Activated T-cell treated with anti-CD3 and anti-CD28 coated beads, Interleukin-2, amount 50 U/mL, for 72 hours (primary cell): ENCODE results near the gene RPUSD1. TPM values are rescaled to one million over a fixed set of nuclear protein-coding genes. Genes with fewer than 3 reads are reported as not detected.
A peak's percentile ranks its signal among the peaks of the same experiment; 100 is the strongest.

Source experiments
- ATAC-seq, 2 donors: fragments of 150-1000 bp; cut with Tn5 transposase; replicated peaks in 1 of 2; 2 replicates each; pipeline ENCODE4 v1.10.0; 2021; ENCODE audit warnings: moderate library complexity in 2 of 2, mild to moderate bottlenecking in 1 of 2
- DNase-seq, 2 donors: peaks; one replicate each; pipeline ENCODE4 v3.0.0; 2021 to 2022; ENCODE audit warnings: mixed read lengths in 1 of 2
- H3K27ac Mint-ChIP-seq: one replicate; pipeline ENCODE4 v1.8.0; 2022; ENCODE audit warnings: mild to moderate bottlenecking, moderate library complexity, mixed read lengths
- H3K27me3 Mint-ChIP-seq: one replicate; pipeline ENCODE4 v1.8.0; 2022; ENCODE audit warnings: low read depth, mixed read lengths
- H3K36me3 Mint-ChIP-seq, 2 donors: one replicate each; pipeline ENCODE4 v1.8.0; 2022; ENCODE audit warnings: mixed read lengths in 2 of 2, mild to moderate bottlenecking in 1 of 2; ENCODE audit not compliant: insufficient read depth in 2 of 2
- H3K4me1 Mint-ChIP-seq: one replicate; pipeline ENCODE4 v1.8.0; 2022; ENCODE audit warnings: low read depth, mixed read lengths
- H3K4me3 Mint-ChIP-seq, 2 donors: one replicate each; pipeline ENCODE4 v1.8.0; 2022; ENCODE audit warnings: mild to moderate bottlenecking in 2 of 2, mixed read lengths in 2 of 2, moderate library complexity in 2 of 2
- H3K9me3 Mint-ChIP-seq, 2 donors: one replicate each; pipeline ENCODE4 v1.8.0; 2022; ENCODE audit warnings: mixed read lengths in 2 of 2
- total RNA-seq, 2 donors: library from RNA; stranded (reverse); gene quantifications; one replicate each; pipeline ENCODE4 v1.2.3, GENCODE V29; 2022

RPUSD1 gene
- total RNA-seq, 2 donors from 2014 or later = 14.0 to 22.7 TPM

DNA sequence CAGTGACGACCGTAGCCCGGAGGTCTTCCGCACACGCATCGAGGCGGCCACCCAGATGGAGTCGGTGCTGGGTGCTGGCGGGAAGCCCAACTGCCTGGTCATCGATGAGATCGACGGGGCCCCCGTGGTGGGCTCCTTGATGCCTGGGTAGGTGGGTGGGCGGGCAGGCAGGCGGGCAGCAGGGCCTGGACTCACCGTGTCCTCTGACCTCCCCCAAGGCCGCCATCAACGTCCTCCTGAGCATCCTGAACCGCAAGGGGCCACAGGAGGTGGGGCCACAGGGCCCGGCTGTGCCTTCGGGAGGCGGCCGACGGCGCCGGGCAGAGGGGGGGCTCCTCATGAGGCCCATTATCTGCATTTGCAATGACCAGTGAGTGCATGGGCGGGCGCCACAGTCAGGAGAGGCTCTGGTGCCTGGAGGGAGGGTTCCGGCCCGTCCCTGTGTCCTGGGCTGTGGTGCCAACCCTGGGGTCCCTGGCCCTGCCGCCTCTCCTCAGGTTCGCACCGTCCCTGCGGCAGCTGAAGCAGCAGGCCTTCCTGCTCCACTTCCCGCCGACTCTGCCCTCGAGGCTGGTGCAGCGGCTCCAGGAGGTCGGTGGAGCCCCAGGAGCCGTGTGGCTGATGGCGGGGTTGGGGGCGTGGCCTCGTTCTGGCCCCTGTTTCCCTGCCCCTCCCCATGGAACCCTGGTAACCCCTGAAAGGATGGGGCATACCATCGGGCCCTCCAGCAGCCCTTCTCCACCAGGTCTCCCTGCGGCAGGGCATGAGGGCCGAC lies 4.2 kb upstream of the RPUSD1 start:
- Mint-ChIP-seq H3K27me3 (no peaks in the 10 kb centered on the region), H3K9me3 (no peaks in the 10 kb centered on the region), H3K4me3 (no peak overlapping the region), H3K36me3 (peaks cover 0 to 15% of the 10 kb centered on the region in 2 donors), H3K27ac (no peak overlapping the region), H3K4me1 (peaks cover 6% of the 10 kb centered on the region)
- ATAC-seq (no peak), DNase-seq (no peak)

- no peak for ATAC-seq
- no peak overlapping the region for H3K4me3 Mint-ChIP-seq
- peaks cover 0 to 9% of the 10 kb centered on the region in 2 donors for H3K36me3 Mint-ChIP-seq
- peaks cover 15% of the 10 kb centered on the region for H3K4me1 Mint-ChIP-seq
- H3K27ac Mint-ChIP-seq = no peak overlapping the region
- no peaks in the 10 kb centered on the region for H3K9me3 Mint-ChIP-seq
- no peaks in the 10 kb centered on the region for H3K27me3 Mint-ChIP-seq
- no peak for DNase-seq
These were observed 3.0 kb upstream of the RPUSD1 start for GRCh38 chr16:791131-791530.

GRCh38 chr16:790086-790485 lies 1.9 kb upstream of the RPUSD1 start:
- ATAC-seq (no peak), DNase-seq (no peak)
- H3K9me3 Mint-ChIP-seq = no peaks in the 10 kb centered on the region
- peaks cover 17% of the 10 kb centered on the region for H3K4me1 Mint-ChIP-seq
- H3K27ac Mint-ChIP-seq = no peak overlapping the region
- H3K36me3 Mint-ChIP-seq = peaks cover 0 to 9% of the 10 kb centered on the region in 2 donors
- H3K27me3 Mint-ChIP-seq = no peaks in the 10 kb centered on the region
- H3K4me3 Mint-ChIP-seq = peak overlapping the region; percentile 51 to 83

DNA sequence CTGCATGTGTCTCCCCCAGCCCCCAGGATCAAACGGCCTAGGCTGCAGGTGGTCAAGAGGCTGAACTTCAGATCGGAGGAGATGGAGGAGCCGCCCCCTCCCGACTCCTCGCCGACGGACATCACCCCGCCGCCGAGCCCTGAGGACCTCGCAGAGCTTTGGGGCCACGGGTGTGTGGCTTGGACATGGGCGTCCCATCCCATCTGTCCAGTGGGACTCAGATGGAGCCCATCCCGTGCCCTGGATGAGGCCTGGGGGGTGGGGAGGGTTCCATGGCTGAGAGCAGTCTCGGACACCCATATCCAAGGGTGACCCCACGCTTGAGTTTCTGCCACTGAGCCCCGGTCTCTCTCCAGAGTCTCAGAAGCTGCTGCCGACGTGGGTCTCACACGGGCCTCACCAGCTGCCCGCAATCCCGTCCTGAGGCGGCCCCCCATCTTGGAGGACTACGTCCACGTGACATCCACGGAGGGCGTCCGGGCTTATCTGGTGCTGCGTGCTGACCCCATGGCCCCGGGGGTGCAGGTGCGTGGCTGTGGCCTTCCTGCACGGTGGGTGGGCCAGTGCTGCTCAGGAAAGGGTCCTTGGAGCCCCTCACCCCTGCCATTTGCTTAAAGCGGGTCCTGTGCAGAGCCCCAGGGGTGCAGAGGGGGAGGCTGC lies 1.1 kb upstream of the RPUSD1 start:
- H3K9me3 Mint-ChIP-seq = no peaks in the 10 kb centered on the region
- no peaks in the 10 kb centered on the region for H3K27me3 Mint-ChIP-seq
- no peak for DNase-seq
- ATAC-seq = no peak
- H3K4me1 Mint-ChIP-seq = peaks cover 21% of the 10 kb centered on the region
- peaks cover 0 to 9% of the 10 kb centered on the region in 2 donors for H3K36me3 Mint-ChIP-seq
- peak overlapping the region; percentile 83 to 85 for H3K4me3 Mint-ChIP-seq
- no peak overlapping the region for H3K27ac Mint-ChIP-seq

- H3K4me1 Mint-ChIP-seq = peaks cover 21% of the 10 kb centered on the region
- no peaks in the 10 kb centered on the region for H3K9me3 Mint-ChIP-seq
- ATAC-seq (peak; percentile 93 to 94), DNase-seq (peak; percentile 93 to 96)
- peaks cover 0 to 9% of the 10 kb centered on the region in 2 donors for H3K36me3 Mint-ChIP-seq
- no peaks in the 10 kb centered on the region for H3K27me3 Mint-ChIP-seq
- peak within 1 kb of the TSS; percentile 63 for H3K27ac Mint-ChIP-seq
- H3K4me3 Mint-ChIP-seq = peak within 1 kb of the TSS; percentile 92 to 93
These were observed 382 bp upstream of the RPUSD1 start, which contains the start of gene CHTF18 for GRCh38 chr16:788399-789126. CHTF18 (plus strand) TSS chr16:788620; CDS start chr16:788685, 65 bp downstream.

DNA sequence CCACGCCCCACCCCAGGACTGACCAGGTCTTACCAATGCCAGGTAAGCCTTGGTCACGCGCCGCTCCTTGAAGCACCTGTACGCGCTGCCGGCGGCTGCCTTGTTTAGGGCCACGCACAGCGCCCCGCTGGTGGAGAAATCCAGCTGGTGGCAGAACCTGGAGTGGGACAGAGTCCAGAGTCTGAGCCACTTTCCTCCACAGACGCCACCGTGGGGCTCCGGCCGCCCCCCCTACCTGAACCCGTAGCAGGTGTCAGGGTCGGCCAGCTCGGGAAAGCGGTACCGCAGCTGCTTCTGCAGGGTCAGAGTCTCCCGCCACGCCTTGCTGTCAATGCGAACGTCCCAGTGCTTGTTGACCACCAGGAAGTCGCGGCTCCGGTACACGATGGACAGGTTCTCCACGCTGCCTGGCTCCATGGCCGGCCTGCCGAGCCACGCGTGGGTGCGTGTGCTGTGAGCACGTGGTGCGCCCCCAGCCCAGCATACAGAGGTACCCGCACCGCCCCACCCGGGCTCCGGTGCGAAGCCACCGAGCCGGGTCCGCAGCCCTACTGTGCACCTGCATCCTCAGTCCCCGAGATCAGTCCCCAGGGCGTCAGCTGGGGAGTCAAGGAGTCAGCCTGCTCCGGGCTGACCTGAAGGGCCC lies 737 bp downstream of the RPUSD1 start:
- Mint-ChIP-seq H3K4me1 (peaks cover 21% of the 10 kb centered on the region), H3K36me3 (peaks cover 0 to 9% of the 10 kb centered on the region in 2 donors), H3K4me3 (peak overlapping the region; percentile 92 to 93), H3K27me3 (no peaks in the 10 kb centered on the region), H3K27ac (peak overlapping the region; percentile 63), H3K9me3 (no peaks in the 10 kb centered on the region)
- ATAC-seq (no peak), DNase-seq (no peak)

DNA sequence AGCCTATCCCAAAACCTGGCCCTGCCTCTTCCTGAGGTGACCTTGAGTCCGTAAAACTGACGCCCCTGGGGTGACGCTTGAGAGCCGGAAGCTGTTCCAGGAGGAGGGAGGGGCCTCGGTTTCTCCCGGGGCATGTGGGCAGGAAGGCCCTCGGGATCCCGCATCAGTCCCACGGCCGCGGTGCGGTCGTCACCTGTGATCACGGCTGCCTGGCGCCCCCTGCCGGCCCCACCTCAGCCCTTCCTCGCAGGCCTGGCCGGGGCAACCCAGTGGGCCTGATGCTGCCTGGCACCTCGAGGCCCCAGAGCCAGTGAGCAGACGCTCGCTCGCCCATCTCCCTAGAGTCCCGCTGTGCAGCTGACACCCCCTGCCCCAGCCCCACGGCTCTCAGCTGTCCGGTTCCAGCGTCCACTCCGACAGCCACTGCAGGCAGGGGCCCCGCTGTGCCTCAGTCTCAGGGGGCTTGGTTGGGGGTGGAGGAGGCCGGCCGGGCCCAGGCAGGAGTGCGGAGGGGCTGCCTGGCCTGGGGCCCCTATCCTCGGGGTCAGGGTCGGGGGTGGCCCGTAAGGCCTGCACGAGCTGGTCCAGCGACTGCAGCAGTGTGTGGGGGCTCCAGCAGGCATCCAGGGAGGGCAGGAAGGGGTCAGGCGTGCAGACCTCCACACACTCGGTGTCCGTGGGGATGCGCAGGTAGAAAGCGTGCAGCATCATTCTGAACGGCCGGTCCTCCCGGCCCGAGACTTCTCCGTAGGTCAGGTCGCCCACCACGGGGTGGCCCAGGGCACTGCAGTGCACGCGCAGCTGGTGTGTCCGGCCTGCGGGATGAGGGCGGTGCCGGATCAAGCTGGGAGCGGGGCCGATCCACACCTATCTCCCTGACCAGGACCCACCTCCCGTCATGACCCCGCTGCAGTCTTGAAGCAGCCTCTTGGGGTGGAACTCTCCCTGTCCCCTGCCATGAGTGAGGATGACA lies 2.3 kb downstream of the RPUSD1 start:
- peak overlapping the region; percentile 92 to 93 for H3K4me3 Mint-ChIP-seq
- peaks cover 16% of the 10 kb centered on the region for H3K4me1 Mint-ChIP-seq
- no peaks in the 10 kb centered on the region for H3K27me3 Mint-ChIP-seq
- DNase-seq = peak; percentile 83 to 88
- H3K9me3 Mint-ChIP-seq = no peaks in the 10 kb centered on the region
- H3K36me3 Mint-ChIP-seq = peaks cover 0 to under 1% of the 10 kb centered on the region in 2 donors
- no peak overlapping the region for H3K27ac Mint-ChIP-seq
- ATAC-seq = peak; percentile 33 to 38

- Mint-ChIP-seq H3K9me3 (no peaks in the 10 kb centered on the region), H3K4me1 (peaks cover 16% of the 10 kb centered on the region), H3K27ac (no peak overlapping the region), H3K27me3 (no peaks in the 10 kb centered on the region), H3K36me3 (no peaks in the 10 kb centered on the region), H3K4me3 (no peak overlapping the region)
- DNase-seq = no peak
- ATAC-seq = no peak
These were observed 3.8 kb downstream of the RPUSD1 start for GRCh38 chr16:784431-784830.

- Mint-ChIP-seq H3K27ac (no peak overlapping the region), H3K36me3 (no peaks in the 10 kb centered on the region), H3K27me3 (no peaks in the 10 kb centered on the region), H3K4me1 (peaks cover 16% of the 10 kb centered on the region), H3K4me3 (no peak overlapping the region), H3K9me3 (no peaks in the 10 kb centered on the region)
- no peak for ATAC-seq
- DNase-seq = no peak
These were observed 4.6 kb downstream of the RPUSD1 start for GRCh38 chr16:783404-784161.

DNA sequence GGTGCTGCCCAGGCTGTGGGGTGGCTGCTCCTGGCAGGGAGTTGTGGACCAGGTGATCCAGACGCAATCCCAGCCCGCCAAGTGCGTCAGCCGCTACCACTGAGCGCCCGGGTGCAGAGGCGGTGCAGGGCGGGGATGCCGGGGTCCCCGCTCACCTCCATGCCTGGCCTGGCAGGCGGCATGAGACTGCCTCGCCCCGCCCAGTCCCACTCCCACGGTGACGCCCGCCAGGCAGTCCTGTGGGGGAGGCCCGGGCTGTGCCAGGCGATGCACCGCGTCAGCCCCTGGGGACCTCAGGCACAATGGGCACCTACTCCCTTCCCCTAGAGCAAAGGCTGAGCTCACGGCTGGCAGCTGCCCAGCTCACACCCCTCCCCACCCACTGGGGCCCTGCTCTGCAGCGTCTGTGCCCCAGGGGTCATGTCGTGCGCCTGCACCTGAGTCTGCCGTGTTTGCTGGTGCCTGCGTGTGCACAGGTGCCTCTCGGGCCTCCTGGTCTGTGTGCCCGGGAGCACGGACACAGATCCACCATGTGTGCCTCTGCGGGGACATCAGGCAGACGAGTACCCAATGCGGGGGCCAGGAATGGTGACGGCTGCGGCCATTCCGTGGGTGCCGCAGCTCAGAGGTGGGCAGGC lies 5.3 kb downstream of the RPUSD1 start:
- H3K27me3 Mint-ChIP-seq = no peaks in the 10 kb centered on the region
- H3K4me3 Mint-ChIP-seq = no peak overlapping the region
- H3K27ac Mint-ChIP-seq = no peak overlapping the region
- no peak for ATAC-seq
- H3K9me3 Mint-ChIP-seq = no peaks in the 10 kb centered on the region
- no peak for DNase-seq
- H3K36me3 Mint-ChIP-seq = no peaks in the 10 kb centered on the region
- H3K4me1 Mint-ChIP-seq = peaks cover 16% of the 10 kb centered on the region

GRCh38 chr16:782258-782657 lies 5.9 kb downstream of the RPUSD1 start:
- DNase-seq (no peak), ATAC-seq (no peak)
- no peak overlapping the region for H3K27ac Mint-ChIP-seq
- no peaks in the 10 kb centered on the region for H3K36me3 Mint-ChIP-seq
- H3K4me3 Mint-ChIP-seq = no peak overlapping the region
- H3K27me3 Mint-ChIP-seq = no peaks in the 10 kb centered on the region
- peaks cover 15% of the 10 kb centered on the region for H3K4me1 Mint-ChIP-seq
- H3K9me3 Mint-ChIP-seq = no peaks in the 10 kb centered on the region
